SK-N-MC (cell line): ENCODE data around the gene MNAT1.

Source experiments
- EZH2 ChIP-seq: fragments of 200-600 bp; sonication (generic); IDR thresholded peaks from one replicate; pipeline ENCODE4 v1.6.1; 2017; ENCODE audit warnings: antibody characterized with exemption
- FOXP2 ChIP-seq: optimal IDR thresholded peaks from 2 replicates; pipeline ENCODE3; 2011; ENCODE audit warnings: mild to moderate bottlenecking, moderate library complexity; ENCODE audit not compliant: insufficient read depth; ENCODE audit errors: extremely low read length, control extremely low read depth
- POLR2AphosphoS5 ChIP-seq: IDR thresholded peaks from 2 replicates; pipeline ENCODE4 v1.6.1; 2012; ENCODE audit warnings: mild to moderate bottlenecking, low read depth, low read length, borderline replicate concordance

GRCh38 chr14:60973070-60973469 lies 238.5 kb downstream of the MNAT1 start:
- TF ChIP-seq POLR2AphosphoS5, result no peak
- no peak for TF ChIP-seq EZH2
- no peak for TF ChIP-seq FOXP2
